ENCODE measurements around the gene FLNB. TPM values are rescaled to one million over a fixed set of nuclear protein-coding genes. Genes with fewer than 3 reads are reported as not detected.

FLNB gene
- total RNA-seq, 1 experiment from 2014 or later, result 147 TPM

DNA sequence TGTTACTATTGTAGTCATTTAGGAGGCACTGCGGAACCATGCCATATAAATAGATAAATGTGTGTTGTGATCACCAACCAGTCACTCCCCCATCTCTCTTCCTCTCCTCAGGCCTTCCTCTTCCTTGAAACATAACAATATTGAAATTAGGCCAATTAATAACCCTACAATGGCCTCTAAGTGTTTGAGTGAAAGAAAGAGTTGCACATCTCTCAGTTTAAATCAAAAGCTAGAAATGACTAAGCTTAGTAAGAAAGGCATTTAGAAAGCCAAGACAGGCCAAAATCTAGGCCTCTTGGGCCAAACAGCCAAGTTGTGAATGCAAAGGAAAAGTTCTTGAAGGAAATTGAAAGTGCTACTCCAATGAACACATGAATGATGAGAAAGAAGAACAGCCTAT lies 210.7 kb downstream of the FLNB start:
- TF ChIP-seq, protein P1, sequence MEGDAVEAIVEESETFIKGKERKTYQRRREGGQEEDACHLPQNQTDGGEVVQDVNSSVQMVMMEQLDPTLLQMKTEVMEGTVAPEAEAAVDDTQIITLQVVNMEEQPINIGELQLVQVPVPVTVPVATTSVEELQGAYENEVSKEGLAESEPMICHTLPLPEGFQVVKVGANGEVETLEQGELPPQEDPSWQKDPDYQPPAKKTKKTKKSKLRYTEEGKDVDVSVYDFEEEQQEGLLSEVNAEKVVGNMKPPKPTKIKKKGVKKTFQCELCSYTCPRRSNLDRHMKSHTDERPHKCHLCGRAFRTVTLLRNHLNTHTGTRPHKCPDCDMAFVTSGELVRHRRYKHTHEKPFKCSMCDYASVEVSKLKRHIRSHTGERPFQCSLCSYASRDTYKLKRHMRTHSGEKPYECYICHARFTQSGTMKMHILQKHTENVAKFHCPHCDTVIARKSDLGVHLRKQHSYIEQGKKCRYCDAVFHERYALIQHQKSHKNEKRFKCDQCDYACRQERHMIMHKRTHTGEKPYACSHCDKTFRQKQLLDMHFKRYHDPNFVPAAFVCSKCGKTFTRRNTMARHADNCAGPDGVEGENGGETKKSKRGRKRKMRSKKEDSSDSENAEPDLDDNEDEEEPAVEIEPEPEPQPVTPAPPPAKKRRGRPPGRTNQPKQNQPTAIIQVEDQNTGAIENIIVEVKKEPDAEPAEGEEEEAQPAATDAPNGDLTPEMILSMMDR (IDR thresholded peaks at IDR 0.05; ENCODE audit: unreplicated experiment), result no peak
- H3K36me3 Mint-ChIP-seq (ENCODE audit: insufficient read depth, unreplicated experiment), result no peaks in the 10 kb centered on the region
- H3K9me3 Mint-ChIP-seq (ENCODE audit: low read depth, unreplicated experiment), result no peaks in the 10 kb centered on the region
- H3K27ac Mint-ChIP-seq (ENCODE audit: unreplicated experiment), result no peak overlapping the region
- H3K4me3 Mint-ChIP-seq (ENCODE audit: low read depth, unreplicated experiment), result no peak overlapping the region
- H3K4me1 Mint-ChIP-seq (ENCODE audit: low read depth, unreplicated experiment), result peaks cover 31% of the 10 kb centered on the region
- H3K27me3 Mint-ChIP-seq (ENCODE audit: unreplicated experiment), result peaks cover 18% of the 10 kb centered on the region
- BruUV-seq (replicated peaks), result no TSS peak
- intact Hi-C loops (cut with micrococcal nuclease; ENCODE audit: unreplicated experiment), result no loop called here
- no peak for DNase-seq
- CTCF ChIA-PET, result interaction anchor here (0.6 to 1.3 kb wide), 2 partner anchors 80 to 234 kb away, joined by 4 read pairs; no protein-coding TSS in a partner anchor

Other genes starting within 250 kb of the FLNB start
- not detected in 2 replicates for gene DNASE1L3, start 202.6 kb downstream of the FLNB start, total RNA-seq (2022)
- 4.9 and 5.7 TPM in 2 replicates for gene ABHD6, start 229.4 kb downstream of the FLNB start, total RNA-seq (2022)

Measured in Calu3 (cell line).